H9 (cell line): ENCODE data around the gene TGFA. TPM values are rescaled to one million over a fixed set of nuclear protein-coding genes. Genes with fewer than 3 reads are reported as not detected.

Source experiments
- DNase-seq: peaks from one replicate; pipeline ENCODE4 v3.0.0-alpha.2; 2017
- H2AFZ ChIP-seq: one replicate; pipeline ENCODE4 v1.6.1; 2013; ENCODE audit warnings: mild to moderate bottlenecking, low read length, control low read depth, moderate library complexity
- H2AK5ac ChIP-seq: 2 replicates; pipeline ENCODE4 v1.6.1; 2013; ENCODE audit warnings: low read length, control low read depth, mixed read lengths; ENCODE audit not compliant: insufficient read length
- H2BK120ac ChIP-seq: one replicate; pipeline ENCODE4 v1.6.1; 2013; ENCODE audit warnings: low read depth, mild to moderate bottlenecking, low read length, control low read depth, inconsistent platforms; ENCODE audit not compliant: poor library complexity, severe bottlenecking
- H2BK12ac ChIP-seq: 2 replicates; pipeline ENCODE4 v1.6.1; 2013; ENCODE audit warnings: low read length, control low read depth, mixed read lengths, low read depth; ENCODE audit not compliant: insufficient read length
- H2BK15ac ChIP-seq: 2 replicates; pipeline ENCODE4 v1.6.1; 2013; ENCODE audit warnings: low read depth, low read length, control low read depth
- H2BK20ac ChIP-seq: one replicate; pipeline ENCODE4 v1.6.1; 2013; ENCODE audit warnings: low read depth, mild to moderate bottlenecking, low read length, control low read depth, inconsistent platforms; ENCODE audit not compliant: poor library complexity, severe bottlenecking
- H2BK5ac ChIP-seq: 2 replicates; pipeline ENCODE4 v1.6.1; 2013; ENCODE audit warnings: low read length, control low read depth, mixed read lengths; ENCODE audit not compliant: insufficient read length
- H3K14ac ChIP-seq: 2 replicates; pipeline ENCODE4 v1.6.1; 2013; ENCODE audit warnings: low read length, control low read depth; ENCODE audit not compliant: insufficient read depth
- H3K18ac ChIP-seq: 2 replicates; pipeline ENCODE4 v1.6.1; 2013; ENCODE audit warnings: low read depth, mild to moderate bottlenecking, mixed read lengths, low read length, control low read depth; ENCODE audit not compliant: insufficient read length
- H3K23ac ChIP-seq: 2 replicates; pipeline ENCODE4 v1.6.1; 2013; ENCODE audit warnings: low read length, control low read depth, mixed read lengths, low read depth; ENCODE audit not compliant: insufficient read length
- H3K23me2 ChIP-seq: 2 replicates; pipeline ENCODE4 v1.6.1; 2013; ENCODE audit warnings: low read depth, mild to moderate bottlenecking, mixed read lengths, low read length, control low read depth; ENCODE audit not compliant: insufficient read length, poor library complexity, severe bottlenecking
- H3K27ac ChIP-seq: 2 replicates; pipeline ENCODE4 v1.5.1; 2013; ENCODE audit warnings: low read length, control low read depth, mixed read lengths, low read depth; ENCODE audit not compliant: insufficient read length
- H3K27me3 ChIP-seq: 2 replicates; pipeline ENCODE4 v1.6.1; 2013; ENCODE audit warnings: low read length, control low read depth, inconsistent platforms; ENCODE audit not compliant: insufficient read depth
- H3K4ac ChIP-seq: 2 replicates; pipeline ENCODE4 v1.6.1; 2013; ENCODE audit warnings: low read depth, mild to moderate bottlenecking, control low read depth, inconsistent platforms, low read length, moderate library complexity
- H3K4me1 ChIP-seq: 2 replicates; pipeline ENCODE4 v1.6.1; 2013; ENCODE audit warnings: low read length, control low read depth, inconsistent platforms; ENCODE audit not compliant: insufficient read depth
- H3K4me2 ChIP-seq: 2 replicates; pipeline ENCODE4 v1.6.1; 2013; ENCODE audit warnings: low read length, control low read depth, mixed read lengths; ENCODE audit not compliant: insufficient read length, insufficient read depth
- H3K56ac ChIP-seq: 2 replicates; pipeline ENCODE4 v1.6.1; 2013; ENCODE audit warnings: low read depth, mild to moderate bottlenecking, mixed read lengths, low read length, control low read depth; ENCODE audit not compliant: insufficient read length
- H3K79me1 ChIP-seq: 2 replicates; pipeline ENCODE4 v1.6.1; 2013; ENCODE audit warnings: low read depth, mild to moderate bottlenecking, moderate library complexity, low read length, control low read depth, inconsistent platforms; ENCODE audit not compliant: insufficient read depth, poor library complexity, severe bottlenecking
- H3K79me2 ChIP-seq: 2 replicates; pipeline ENCODE4 v1.6.1; 2013; ENCODE audit warnings: low read length, control low read depth, inconsistent platforms; ENCODE audit not compliant: insufficient read depth
- H3K9ac ChIP-seq: 2 replicates; pipeline ENCODE4 v1.6.1; 2013; ENCODE audit warnings: low read length, control low read depth, mixed read lengths; ENCODE audit not compliant: insufficient read length; ENCODE audit errors: extremely low read depth
- H3K9me3 ChIP-seq: one replicate; pipeline ENCODE4 v1.6.1; 2013; ENCODE audit warnings: low read depth, low read length, inconsistent platforms; ENCODE audit not compliant: control insufficient read depth
- H3T11ph ChIP-seq: one replicate; pipeline ENCODE4 v1.6.1; 2013; ENCODE audit warnings: mild to moderate bottlenecking, low read length, control low read depth, inconsistent platforms
- H4K20me1 ChIP-seq: one replicate; pipeline ENCODE4 v1.6.1; 2013; ENCODE audit not compliant: control insufficient read depth, insufficient read length, insufficient read depth
- H4K5ac ChIP-seq: 2 replicates; pipeline ENCODE4 v1.6.1; 2013; ENCODE audit warnings: low read depth, mild to moderate bottlenecking, mixed read lengths, low read length, control low read depth; ENCODE audit not compliant: insufficient read length
- H4K8ac ChIP-seq: replicated peaks from 2 replicates; pipeline ENCODE4 v1.6.1; 2013; ENCODE audit warnings: low read length, control low read depth, mixed read lengths, low read depth; ENCODE audit not compliant: insufficient read length
- H4K91ac ChIP-seq: 2 replicates; pipeline ENCODE4 v1.6.1; 2013; ENCODE audit warnings: low read depth, mild to moderate bottlenecking, moderate library complexity, mixed read lengths, low read length, control low read depth; ENCODE audit not compliant: insufficient read length
- H3K27ac Mint-ChIP-seq, 3 experiments: 2 replicates in 2 of 3; 3 replicates in 1 of 3; pipeline ENCODE4 v1.8.0; 2020 to 2021; ENCODE audit warnings: mixed read lengths in 3 of 3, mild to moderate bottlenecking in 1 of 3, moderate library complexity in 1 of 3
- H3K27me3 Mint-ChIP-seq: 2 replicates; pipeline ENCODE4 v1.8.0; 2021; ENCODE audit warnings: low read depth, mild to moderate bottlenecking, moderate library complexity, mixed read lengths
- H3K36me3 Mint-ChIP-seq, 3 experiments: 2 replicates in 2 of 3; 3 replicates in 1 of 3; pipeline ENCODE4 v1.8.0; 2020 to 2021; ENCODE audit warnings: low read depth in 3 of 3, mixed read lengths in 3 of 3; ENCODE audit not compliant: insufficient read depth in 1 of 3
- H3K4me1 Mint-ChIP-seq, 2 experiments: 2 replicates each; pipeline ENCODE4 v1.8.0; 2020; ENCODE audit warnings: mixed read lengths in 2 of 2
- H3K4me3 Mint-ChIP-seq, 2 experiments: 2 replicates in 1 of 2; 3 replicates in 1 of 2; pipeline ENCODE4 v1.8.0; 2020 to 2021; ENCODE audit warnings: mild to moderate bottlenecking in 2 of 2, mixed read lengths in 2 of 2, moderate library complexity in 1 of 2
- H3K9me3 Mint-ChIP-seq, 2 experiments: 2 replicates in 1 of 2; 3 replicates in 1 of 2; pipeline ENCODE4 v1.8.0; 2020; ENCODE audit warnings: mild to moderate bottlenecking in 2 of 2, mixed read lengths in 2 of 2, moderate library complexity in 1 of 2
- WGBS: extraction: QIAGEN DNeasy Blood & Tissue Kit; methylation state at CpG from one replicate; pipeline ENCODE4 v1.1.7; 2013; ENCODE audit warnings: missing lambda C conversion rate, low lambda C conversion rate, mixed read lengths; ENCODE audit not compliant: insufficient read length; ENCODE audit errors: extremely low coverage; 5-methylcytosine and 5-hydroxymethylcytosine counted together
- total RNA-seq: library from RNA; stranded (reverse); gene quantifications from 2 replicates; pipeline ENCODE4 v1.2.1, GENCODE V29; 2021
- TF ChIP-seq, protein P1 (sequence below): fragments of 200-600 bp; sonication (generic); conservative IDR thresholded peaks from 3 replicates; pipeline ENCODE4 v1.8.0; 2021; ENCODE audit warnings: antibody characterized with exemption, mild to moderate bottlenecking

Gene TGFA
- total RNA-seq, 1 experiment from 2014 or later: 3.3 TPM

DNA sequence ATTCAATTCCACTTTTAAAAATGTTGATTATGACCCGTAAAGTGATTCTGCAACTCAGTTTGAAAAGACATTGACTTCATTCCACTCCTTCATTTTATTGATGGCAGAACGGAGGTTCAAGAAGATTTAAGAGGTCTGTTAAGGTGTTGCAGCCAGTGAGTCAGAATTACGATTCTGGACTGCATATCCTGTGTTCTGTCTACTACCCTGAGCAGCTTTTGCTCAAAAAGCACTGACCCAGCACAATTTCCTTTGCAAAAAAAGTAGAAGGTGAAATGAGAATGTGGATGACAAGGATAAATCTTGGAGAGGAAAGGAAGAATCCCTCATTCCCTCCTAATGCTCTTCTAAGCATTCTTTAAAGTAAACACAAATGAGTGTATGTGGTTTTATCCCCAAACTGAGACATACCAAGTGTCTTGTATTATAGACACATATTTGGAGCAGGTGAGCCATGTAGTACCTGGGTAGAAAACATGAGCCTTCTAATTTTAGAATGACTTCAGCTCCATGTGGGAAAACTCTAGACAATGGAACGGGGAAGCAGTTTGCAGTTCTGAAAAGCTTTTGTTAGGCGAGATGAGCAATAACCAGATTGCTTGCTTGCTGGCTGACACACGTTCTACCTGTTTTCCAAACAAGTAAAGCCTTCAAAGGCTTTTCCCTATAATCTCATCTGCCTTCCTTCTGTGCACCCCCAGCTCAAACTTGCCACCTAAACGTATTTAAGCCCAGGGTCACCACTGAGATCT lies 44.7 kb downstream of the TGFA start:
- Histone ChIP-seq H3K56ac (no peak overlapping the region), H2BK12ac (no peak overlapping the region), H3K4me1 (peaks cover 9% of the 10 kb centered on the region), H4K91ac (no peak overlapping the region), H3K14ac (no peak overlapping the region), H3K27me3 (no peaks in the 10 kb centered on the region), H3K4me2 (no peak overlapping the region), H3T11ph (no peak overlapping the region), H3K18ac (no peak overlapping the region), H2BK20ac (no peak overlapping the region), H4K20me1 (no peaks in the 10 kb centered on the region), H4K5ac (no peak overlapping the region), H2BK15ac (no peak overlapping the region), H3K9ac (no peak overlapping the region), H3K27ac (no peak overlapping the region), H2AK5ac (no peak overlapping the region), H3K4ac (no peak overlapping the region), H3K23ac (no peak overlapping the region), H3K79me2 (no peaks in the 10 kb centered on the region), H2BK5ac (no peak overlapping the region), H3K79me1 (no peaks in the 10 kb centered on the region), H2AFZ (no peak overlapping the region), H3K23me2 (no peaks in the 10 kb centered on the region), H2BK120ac (no peak overlapping the region), H3K9me3 (no peaks in the 10 kb centered on the region), H4K8ac (no peak overlapping the region)
- H3K9me3 Mint-ChIP-seq: no peaks in the 10 kb centered on the region
- H3K27ac Mint-ChIP-seq: peak overlapping the region in 1 of 3 experiments; percentile 27; a peak in 1 of 7 replicates
- H3K4me3 Mint-ChIP-seq: no peak overlapping the region
- no peaks in the 10 kb centered on the region for H3K27me3 Mint-ChIP-seq
- DNase-seq: no peak
- TF ChIP-seq, protein P1, sequence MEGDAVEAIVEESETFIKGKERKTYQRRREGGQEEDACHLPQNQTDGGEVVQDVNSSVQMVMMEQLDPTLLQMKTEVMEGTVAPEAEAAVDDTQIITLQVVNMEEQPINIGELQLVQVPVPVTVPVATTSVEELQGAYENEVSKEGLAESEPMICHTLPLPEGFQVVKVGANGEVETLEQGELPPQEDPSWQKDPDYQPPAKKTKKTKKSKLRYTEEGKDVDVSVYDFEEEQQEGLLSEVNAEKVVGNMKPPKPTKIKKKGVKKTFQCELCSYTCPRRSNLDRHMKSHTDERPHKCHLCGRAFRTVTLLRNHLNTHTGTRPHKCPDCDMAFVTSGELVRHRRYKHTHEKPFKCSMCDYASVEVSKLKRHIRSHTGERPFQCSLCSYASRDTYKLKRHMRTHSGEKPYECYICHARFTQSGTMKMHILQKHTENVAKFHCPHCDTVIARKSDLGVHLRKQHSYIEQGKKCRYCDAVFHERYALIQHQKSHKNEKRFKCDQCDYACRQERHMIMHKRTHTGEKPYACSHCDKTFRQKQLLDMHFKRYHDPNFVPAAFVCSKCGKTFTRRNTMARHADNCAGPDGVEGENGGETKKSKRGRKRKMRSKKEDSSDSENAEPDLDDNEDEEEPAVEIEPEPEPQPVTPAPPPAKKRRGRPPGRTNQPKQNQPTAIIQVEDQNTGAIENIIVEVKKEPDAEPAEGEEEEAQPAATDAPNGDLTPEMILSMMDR: no peak
- H3K36me3 Mint-ChIP-seq: no peaks in the 10 kb centered on the region
- WGBS: no CpG with 5 or more reads among the region's 7 CpGs
- peaks cover 25 to 27% of the 10 kb centered on the region in 2 experiments for H3K4me1 Mint-ChIP-seq
